HG03045 (cell line): Measurements from ENCODE around the gene ACTL9.
"Not testable (repeated sequence)": the region's sequence is repeated elsewhere in the genome, so short reads cannot be mapped to it uniquely, and the experiment has no call there.

ENCODE experiments used
- ATAC-seq: cut with Tn5 transposase; IDR thresholded peaks from one replicate; pipeline ENCODE4 v1.9.1; 2021; ENCODE audit warnings: mild to moderate bottlenecking, moderate library complexity; ENCODE audit not compliant: unreplicated experiment

Gene ACTL9

GRCh38 chr19:8698433-8699063 is at the start of gene ACTL9:
Gene ACTL9 (minus strand): TSS chr19:8698795. CDS start chr19:8698701, 94 bp downstream.
- ATAC-seq: no peak

GRCh38 chr19:8739291-8740065 is 40.9 kb upstream of the ACTL9 start:
- not testable (repeated sequence) for ATAC-seq

GRCh38 chr19:8738377-8738776 is 39.8 kb upstream of the ACTL9 start:
- no peak for ATAC-seq

- ATAC-seq: no peak
Observed at GRCh38 chr19:8731428-8732169, 33.0 kb upstream of the ACTL9 start.

- ATAC-seq: no peak
Observed at GRCh38 chr19:8724276-8724675, 25.7 kb upstream of the ACTL9 start.

GRCh38 chr19:8722032-8722431 is 23.4 kb upstream of the ACTL9 start:
- no peak for ATAC-seq

GRCh38 chr19:8721334-8721733 is 22.7 kb upstream of the ACTL9 start, which contains the start of gene OR2Z1:
Gene OR2Z1 (plus strand): TSS chr19:8721634. CDS start chr19:8731029, 9,395 bp downstream.
- ATAC-seq: no peak

- ATAC-seq: not testable (repeated sequence)
Observed at GRCh38 chr19:8710337-8710736, 11.7 kb upstream of the ACTL9 start.

GRCh38 chr19:8705742-8706141 is 7.1 kb upstream of the ACTL9 start:
- no peak for ATAC-seq

GRCh38 chr19:8705304-8705703 is 6.7 kb upstream of the ACTL9 start:
- not testable (repeated sequence) for ATAC-seq

GRCh38 chr19:8703223-8703622 is 4.6 kb upstream of the ACTL9 start:
- no peak for ATAC-seq

- no peak for ATAC-seq
Observed at GRCh38 chr19:8702350-8702749, 3.8 kb upstream of the ACTL9 start.

GRCh38 chr19:8700956-8701355 is 2.4 kb upstream of the ACTL9 start:
- no peak for ATAC-seq

GRCh38 chr19:8699908-8700307 is 1.3 kb upstream of the ACTL9 start:
- no peak for ATAC-seq

- ATAC-seq: no peak
Observed at GRCh38 chr19:8697671-8698432, 743 bp downstream of the ACTL9 start.

- ATAC-seq: no peak
Observed at GRCh38 chr19:8696993-8697392, 1.6 kb downstream of the ACTL9 start.

GRCh38 chr19:8695911-8696310 is 2.7 kb downstream of the ACTL9 start:
- no peak for ATAC-seq

- ATAC-seq: no peak
Observed at GRCh38 chr19:8695501-8695900, 3.1 kb downstream of the ACTL9 start.

GRCh38 chr19:8690753-8691539 is 7.6 kb downstream of the ACTL9 start:
- no peak for ATAC-seq

GRCh38 chr19:8688930-8689329 is 9.7 kb downstream of the ACTL9 start:
- ATAC-seq: no peak
